HG03196 (cell line): ENCODE results near the gene SYNE3.

ENCODE experiments used
- ATAC-seq: cut with Tn5 transposase; IDR thresholded peaks from one replicate; pipeline ENCODE4 v1.9.1; 2021; ENCODE audit not compliant: unreplicated experiment

SYNE3 gene

DNA sequence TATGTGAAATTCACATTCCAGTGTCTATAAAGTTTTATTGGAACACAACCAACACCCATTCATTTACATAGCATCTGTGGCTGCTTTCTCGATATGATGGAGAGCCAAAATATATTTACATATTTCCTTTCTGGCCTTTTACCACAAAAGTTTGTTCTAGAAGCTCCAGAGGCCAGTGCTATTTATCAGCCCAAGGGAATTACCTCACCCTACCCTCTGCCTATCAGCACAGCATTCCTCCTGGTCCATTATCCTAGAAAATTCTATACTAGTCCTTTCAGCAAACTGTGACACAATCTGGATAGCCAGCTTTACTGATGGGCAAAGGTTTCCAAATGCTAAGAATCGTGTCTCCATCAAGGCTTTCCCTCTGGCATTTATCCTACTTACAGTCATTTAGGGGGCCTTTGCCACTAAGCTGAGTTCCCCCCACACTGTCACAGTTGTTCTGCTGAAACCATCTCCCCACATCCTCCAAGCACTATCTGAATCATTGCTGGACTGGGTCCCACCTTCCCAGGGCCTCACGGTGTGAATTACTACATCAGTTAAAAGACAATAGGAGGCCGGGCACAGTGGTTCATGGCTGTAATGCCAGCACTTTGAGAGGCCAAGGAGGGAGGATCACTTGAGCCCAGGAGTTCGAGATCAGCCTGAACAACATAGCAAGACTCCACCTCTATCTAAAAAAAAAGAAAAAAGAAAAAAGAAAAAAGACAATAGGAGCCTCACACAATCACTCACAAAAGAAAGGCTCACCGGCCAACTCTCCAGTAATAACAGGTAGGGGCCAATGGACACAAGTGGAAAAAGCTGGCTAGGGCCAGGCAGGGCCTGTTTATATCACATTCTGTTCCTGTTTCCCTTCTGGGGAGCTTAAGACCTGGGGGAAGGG lies 12.1 kb downstream of the SYNE3 start:
- ATAC-seq = no peak

- peak; percentile 40 for ATAC-seq
These were observed 12.9 kb downstream of the SYNE3 start for GRCh38 chr14:95503365-95504134.

DNA sequence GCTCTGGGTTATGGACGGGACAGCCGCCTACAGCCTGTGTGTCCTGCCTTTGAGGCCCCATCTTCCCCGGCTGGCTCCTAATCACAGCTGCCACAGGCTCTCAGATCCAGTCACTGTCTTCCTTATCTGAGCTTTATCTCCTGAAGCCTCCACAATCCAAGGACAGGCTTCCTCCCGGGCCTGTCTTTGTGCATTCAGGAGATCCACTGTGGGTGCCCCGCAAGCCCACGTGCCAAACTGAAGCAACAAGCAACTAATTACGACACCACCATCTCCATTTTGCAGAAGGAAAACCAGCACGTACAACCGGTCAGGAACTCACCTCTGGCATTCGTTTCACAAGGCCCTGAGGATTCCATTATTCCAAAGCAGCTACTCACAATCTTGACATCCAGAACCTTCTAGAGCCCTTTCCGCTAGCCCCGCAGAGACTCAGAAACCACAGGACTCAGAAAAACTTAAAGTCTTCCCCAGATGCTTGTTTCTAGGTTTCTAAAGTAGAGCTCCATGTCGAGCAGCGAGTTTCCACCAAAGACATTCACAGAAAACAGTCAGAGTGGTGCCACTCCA lies 14.0 kb downstream of the SYNE3 start:
- ATAC-seq = no peak

DNA sequence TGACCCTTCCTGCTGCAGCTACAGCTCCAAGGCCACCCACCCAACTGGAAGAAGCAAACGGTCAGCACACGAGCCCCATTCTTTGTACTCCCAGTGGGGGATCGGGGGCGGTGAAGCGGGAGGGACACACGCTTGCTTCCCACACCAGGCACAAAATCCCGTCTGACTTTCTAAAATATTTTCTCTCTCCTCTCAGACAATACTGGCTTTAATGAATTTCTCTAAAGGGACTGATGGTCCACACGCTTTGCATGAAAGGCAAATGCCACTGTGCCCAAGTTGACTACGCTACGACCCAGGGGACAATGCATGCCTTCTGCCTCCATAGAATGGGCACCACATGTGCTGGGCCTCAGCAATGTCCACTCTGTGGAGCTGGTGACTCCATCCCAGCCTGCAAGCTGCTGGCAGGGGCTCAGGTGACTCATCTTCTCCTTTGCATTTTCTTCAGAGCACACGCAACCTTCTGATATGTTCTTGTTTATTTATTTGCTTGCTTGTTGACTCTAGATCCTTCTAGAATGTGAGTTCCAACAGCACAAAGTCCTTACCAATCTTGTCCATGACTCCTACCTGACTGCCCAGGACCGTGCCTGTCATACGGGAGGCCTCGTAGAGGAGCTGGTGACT lies 15.6 kb downstream of the SYNE3 start:
- ATAC-seq = no peak

DNA sequence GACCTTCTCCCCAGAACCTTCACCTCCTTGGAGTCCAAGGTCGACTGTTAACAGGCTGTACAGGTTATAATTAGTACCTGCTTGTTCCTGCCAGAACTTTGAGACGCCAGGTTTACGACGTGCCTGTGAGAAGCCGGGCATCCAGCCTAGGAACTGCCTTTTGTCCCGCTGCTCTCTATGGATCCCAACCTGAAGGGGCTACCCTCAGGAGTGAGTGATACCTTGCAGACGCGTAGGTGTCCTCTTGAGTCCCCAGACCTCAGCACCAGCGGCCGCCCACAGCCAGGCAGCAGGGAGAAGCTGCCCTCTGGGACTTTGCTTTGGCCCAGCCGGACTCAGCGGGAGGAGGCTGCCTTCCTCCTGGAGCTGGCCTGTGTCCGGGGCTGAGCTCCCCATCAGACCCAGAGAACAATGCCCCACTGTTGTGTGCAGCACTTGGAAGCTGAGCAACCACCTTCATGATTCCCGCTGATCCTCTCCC lies 16.2 kb downstream of the SYNE3 start:
- ATAC-seq = no peak

DNA sequence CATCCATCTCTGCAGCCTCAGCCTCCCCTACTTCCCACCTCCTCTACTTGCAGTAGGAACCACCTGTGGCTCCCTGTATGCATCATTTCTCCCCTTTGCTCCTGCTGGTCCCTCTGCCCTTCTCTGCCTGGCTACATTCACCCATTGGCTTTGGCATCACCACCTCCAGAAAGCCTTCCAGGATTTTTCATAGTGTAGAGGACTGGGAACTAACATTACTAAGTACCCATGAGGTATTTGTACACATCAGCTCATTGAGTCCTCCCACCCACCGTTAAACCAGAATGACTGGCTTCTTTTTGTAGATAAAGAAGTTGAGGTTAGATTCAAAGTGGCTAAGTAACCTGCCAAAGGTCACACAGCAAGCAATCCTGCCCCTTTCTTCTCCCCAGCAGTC lies 17.1 kb downstream of the SYNE3 start:
- no peak for ATAC-seq

DNA sequence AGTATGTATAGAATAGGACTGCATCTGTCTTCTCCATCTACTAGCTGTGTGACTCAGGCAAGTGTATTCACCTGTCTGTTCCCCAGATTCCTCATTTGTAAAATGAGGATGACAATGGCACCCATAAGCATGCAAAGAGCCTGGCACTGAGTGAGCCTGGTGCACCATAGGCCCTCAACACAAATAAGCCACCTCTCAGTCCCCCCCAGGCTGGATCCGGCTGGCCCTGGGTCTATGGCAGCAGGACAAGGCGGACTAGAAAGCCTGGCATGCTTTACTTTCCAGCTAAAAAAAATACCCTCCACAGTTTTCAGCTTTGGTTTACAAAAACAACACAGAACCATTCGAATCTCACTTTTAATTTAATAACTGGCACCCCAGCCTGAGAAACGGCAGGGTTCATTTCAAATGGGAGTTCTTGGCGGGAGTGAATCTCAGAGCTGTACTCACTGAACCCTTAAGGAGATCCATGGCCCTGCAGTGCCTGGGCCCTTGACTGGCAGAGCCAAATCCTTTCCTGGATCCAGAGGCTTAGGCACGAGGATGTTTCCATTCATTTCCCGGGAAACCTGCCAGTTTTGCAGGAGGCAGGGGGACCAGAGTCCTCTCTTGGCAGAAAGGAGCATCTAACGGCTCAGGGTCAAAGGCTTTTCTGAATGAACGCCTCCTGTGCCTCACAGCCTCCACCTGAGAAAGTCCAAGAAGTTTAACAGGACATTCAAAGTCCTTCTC lies 17.7 kb downstream of the SYNE3 start:
- no peak for ATAC-seq

DNA sequence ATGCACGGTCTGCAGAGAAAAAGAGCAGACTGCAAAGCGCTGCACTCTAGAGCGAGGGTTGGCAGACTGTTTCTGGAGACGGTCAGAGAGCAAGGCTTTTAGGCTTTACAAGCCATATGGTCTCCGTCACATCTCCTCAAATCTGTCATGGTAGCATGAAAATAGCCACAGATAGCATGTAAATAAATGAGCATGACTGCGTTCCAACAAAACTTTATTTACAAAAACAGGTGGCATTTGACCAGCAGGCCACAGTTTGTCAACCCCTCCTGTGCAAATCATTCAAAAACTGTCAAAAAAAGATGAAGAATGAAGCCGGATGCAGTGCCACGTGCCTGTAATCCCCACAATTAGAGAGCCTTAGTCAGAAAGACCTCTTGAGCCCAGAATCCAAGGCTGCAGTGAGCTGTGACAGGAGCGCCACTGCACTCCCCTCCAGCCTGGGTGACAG lies 18.9 kb downstream of the SYNE3 start:
- ATAC-seq = no peak

DNA sequence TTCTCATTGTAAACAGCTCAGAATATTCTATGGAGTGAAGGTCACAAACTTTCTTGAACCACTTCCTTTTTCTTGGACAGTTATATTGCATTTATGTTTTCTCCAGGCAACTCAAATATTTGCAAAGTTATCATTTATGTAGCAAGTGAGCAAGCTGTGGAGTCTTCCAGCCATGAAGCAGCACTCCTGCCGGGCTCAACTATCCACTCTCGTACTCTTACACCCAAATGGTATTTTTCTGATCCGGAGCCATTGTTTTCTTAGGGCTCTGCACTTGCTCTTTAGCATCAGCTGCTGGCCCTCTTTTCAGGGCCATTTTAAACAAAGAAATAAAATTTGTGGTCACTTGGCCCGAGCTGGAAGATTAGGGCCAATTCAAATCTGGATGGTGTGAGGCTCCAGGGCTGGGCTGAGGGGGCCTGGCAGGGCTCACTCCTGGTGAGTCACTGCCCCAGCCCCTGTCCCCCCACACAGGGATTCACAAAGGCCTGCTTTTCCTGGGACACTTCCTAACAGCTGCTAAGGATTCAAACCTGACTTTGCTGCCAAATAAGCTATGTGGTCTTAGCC lies 19.7 kb downstream of the SYNE3 start:
- no peak for ATAC-seq

- ATAC-seq = peak; percentile 11
These were observed 20.3 kb downstream of the SYNE3 start for GRCh38 chr14:95496111-95496681.

- peak; percentile 87 for ATAC-seq
These were observed 20.9 kb downstream of the SYNE3 start for GRCh38 chr14:95495538-95496025.

- ATAC-seq = no peak
These were observed 21.4 kb downstream of the SYNE3 start for GRCh38 chr14:95495076-95495475.

- ATAC-seq = no peak
These were observed 22.0 kb downstream of the SYNE3 start for GRCh38 chr14:95494456-95494855.

DNA sequence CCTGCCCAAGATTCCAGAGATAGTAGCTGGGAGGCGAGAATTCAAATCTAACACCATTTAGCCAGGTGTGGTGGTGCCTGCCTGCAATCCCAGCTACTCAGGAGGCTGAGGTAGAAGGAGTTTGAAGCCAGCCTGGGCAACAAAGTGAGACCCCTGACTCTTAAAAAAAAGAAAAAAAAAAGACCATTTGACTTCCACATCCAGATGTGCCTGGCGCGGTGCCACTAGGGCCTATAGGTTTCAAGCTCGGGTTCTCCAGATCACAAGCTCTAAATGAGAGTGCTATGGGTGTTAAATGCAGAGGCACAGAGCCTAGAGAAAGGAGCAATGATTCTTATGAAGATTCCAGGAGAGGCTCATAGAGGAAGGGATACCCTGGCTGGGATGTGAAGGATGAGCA lies 22.5 kb downstream of the SYNE3 start:
- no peak for ATAC-seq

DNA sequence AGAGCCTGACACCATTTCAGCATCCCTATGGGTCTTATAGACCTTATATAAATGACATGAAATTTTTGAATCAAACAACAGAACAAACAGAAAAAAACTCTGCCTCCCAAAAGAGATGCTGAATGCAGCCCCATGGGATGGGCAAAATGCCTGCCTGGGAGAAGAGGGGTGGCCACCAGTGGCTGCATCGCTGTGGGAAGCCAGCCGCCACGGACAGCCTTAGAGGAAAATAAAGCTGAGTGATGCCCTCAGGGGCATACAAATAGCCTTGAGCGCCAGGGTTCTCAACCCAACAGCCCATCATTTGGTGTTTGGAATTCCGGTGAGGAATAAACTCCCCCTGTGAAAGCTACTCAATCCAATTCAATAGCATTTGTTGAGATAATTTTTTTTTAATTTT lies 22.9 kb downstream of the SYNE3 start:
- no peak for ATAC-seq

- ATAC-seq = no peak
These were observed 24.4 kb downstream of the SYNE3 start for GRCh38 chr14:95491936-95492608.

DNA sequence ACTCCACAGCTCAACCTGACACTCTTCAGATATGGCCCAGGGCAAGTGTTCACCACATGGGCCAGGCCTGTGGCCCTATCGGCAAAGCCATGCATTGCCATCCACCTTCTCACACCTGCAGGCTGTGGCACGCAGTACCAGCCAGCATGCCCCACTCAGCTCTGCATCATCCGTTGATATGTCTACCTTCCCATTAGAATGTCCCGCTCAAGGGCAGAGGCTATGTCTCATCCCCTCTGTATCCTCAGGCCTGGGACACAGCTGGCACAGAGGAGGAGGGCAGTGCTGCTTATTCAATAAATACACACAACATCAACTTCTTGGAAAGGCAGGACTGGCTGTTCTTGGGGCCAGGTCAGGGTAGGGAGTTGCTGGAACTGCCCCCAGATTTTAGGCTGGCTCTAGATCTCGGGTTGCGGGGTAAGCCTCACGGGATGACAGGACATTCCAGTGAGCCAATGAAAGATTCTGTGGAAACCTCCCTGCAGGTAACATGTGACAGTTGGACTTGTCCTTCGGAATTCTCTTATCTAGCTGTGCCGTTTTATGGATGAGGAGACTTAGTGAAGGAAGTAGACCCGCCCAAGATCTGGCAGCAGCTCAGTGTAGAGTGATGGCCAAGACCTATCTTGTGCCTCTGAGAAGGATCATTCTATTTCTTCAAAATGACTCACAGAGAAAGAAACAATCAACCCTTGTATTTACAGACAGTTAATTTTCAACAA lies 25.6 kb downstream of the SYNE3 start:
- ATAC-seq = no peak

DNA sequence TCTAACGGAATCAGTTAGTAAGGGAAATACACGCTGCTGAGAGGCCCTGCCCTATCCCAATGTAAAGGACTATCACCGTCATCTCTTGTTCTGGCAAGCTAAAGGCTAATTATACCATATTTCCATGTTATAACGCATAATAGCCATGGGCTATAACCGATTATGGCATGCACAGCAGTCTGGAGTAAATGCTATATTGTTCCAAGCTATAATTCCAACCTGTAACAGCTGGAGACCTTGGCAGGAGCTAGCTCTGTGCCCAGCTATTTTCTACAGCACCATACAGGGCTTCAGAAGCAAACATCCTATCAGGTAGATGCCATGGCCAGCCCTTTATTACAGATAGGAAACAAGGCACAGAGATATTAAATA lies 26.3 kb downstream of the SYNE3 start:
- ATAC-seq = no peak
